GM23248 (cell line): ENCODE measurements around the gene B3GALT5.

Source experiments
- EZH2 ChIP-seq: fragments of 200-600 bp; sonication (generic); IDR thresholded peaks from 2 replicates; pipeline ENCODE4 v1.6.1; 2018; ENCODE audit warnings: antibody characterized with exemption, mild to moderate bottlenecking; ENCODE audit not compliant: insufficient read depth, poor library complexity, severe bottlenecking
- EZH2phosphoT487 ChIP-seq: fragments of 200-600 bp; sonication (generic); IDR thresholded peaks from 2 replicates; pipeline ENCODE4 v1.6.1; 2018; ENCODE audit warnings: antibody characterized with exemption, moderate library complexity, mild to moderate bottlenecking, low read depth; ENCODE audit not compliant: insufficient read depth

DNA sequence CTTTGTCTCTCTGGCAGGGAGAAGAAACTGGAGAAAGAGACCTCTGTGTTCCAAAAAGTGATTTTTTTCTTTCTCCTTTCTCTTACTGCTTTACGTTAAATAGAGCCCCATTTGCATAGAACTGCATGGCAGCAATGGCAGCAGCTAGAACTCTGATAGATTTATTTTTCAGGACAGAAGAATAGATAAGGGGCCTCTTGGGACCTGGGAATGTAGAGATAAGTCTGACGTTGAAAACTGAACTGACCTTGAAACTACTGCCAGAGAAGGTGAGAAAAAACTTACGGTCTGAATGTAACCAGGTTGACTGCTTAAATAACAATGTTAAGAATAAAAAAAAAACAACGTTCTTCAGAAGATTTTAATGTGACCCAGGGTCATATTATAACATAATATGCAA is 25.4 kb upstream of the B3GALT5 start:
- TF ChIP-seq EZH2 (no peak), EZH2phosphoT487 (no peak)
